Astrocyte (in vitro differentiated cells and primary cell): Measurements from ENCODE around the gene ELMO3. TPM values are rescaled to one million over a fixed set of nuclear protein-coding genes. Genes with fewer than 3 reads are reported as not detected.

Experiments used
- DNase-seq: peaks from one replicate; pipeline ENCODE4 v3.0.0-alpha.2; 2010; ENCODE audit warnings: low read depth
- FAIRE-seq: peaks from 2 replicates; lab custom pipeline; 2011; peaks lifted over from hg19 to GRCh38; lab: Jason Lieb, UNC
- H2AFZ ChIP-seq: 2 replicates; pipeline ENCODE4 v1.6.0; 2012; ENCODE audit warnings: low read depth, low read length, inconsistent platforms
- H3K27ac ChIP-seq: 2 replicates; pipeline ENCODE4 v1.5.1; 2011; ENCODE audit warnings: low read depth, low read length, inconsistent platforms
- H3K27me3 ChIP-seq: 2 replicates; pipeline ENCODE4 v1.6.0; 2011; ENCODE audit warnings: low read length, inconsistent platforms; ENCODE audit not compliant: insufficient read depth
- H3K36me3 ChIP-seq: 2 replicates; pipeline ENCODE4 v1.5.1; 2011; ENCODE audit warnings: low read length, inconsistent platforms; ENCODE audit not compliant: insufficient read depth
- H3K4me1 ChIP-seq: 2 replicates; pipeline ENCODE4 v1.5.1; 2011; ENCODE audit warnings: low read length, inconsistent platforms; ENCODE audit not compliant: insufficient read depth
- H3K4me2 ChIP-seq: 2 replicates; pipeline ENCODE4 v1.6.0; 2012; ENCODE audit warnings: low read length, inconsistent platforms
- H3K4me3 ChIP-seq: 2 replicates; pipeline ENCODE4 v1.5.1; 2011; ENCODE audit warnings: low read depth, mild to moderate bottlenecking, low read length, inconsistent platforms; ENCODE audit not compliant: insufficient read depth
- H3K79me2 ChIP-seq: 2 replicates; pipeline ENCODE4 v1.6.0; 2012; ENCODE audit warnings: mild to moderate bottlenecking, low read length, inconsistent platforms; ENCODE audit not compliant: insufficient read depth
- H3K9ac ChIP-seq: 2 replicates; pipeline ENCODE4 v1.6.0; 2012; ENCODE audit warnings: mild to moderate bottlenecking, low read length, inconsistent platforms
- H3K9me3 ChIP-seq: 2 replicates; pipeline ENCODE4 v1.5.1; 2012; ENCODE audit warnings: low read depth, mild to moderate bottlenecking, low read length, inconsistent platforms; ENCODE audit not compliant: insufficient read depth
- H4K20me1 ChIP-seq: 2 replicates; pipeline ENCODE4 v1.6.0; 2012; ENCODE audit warnings: low read length, inconsistent platforms; ENCODE audit not compliant: insufficient read depth
- H3K27ac Mint-ChIP-seq: one replicate; pipeline ENCODE4 v1.8.0; 2021; ENCODE audit warnings: mild to moderate bottlenecking, mixed read lengths; ENCODE audit not compliant: unreplicated experiment
- H3K27me3 Mint-ChIP-seq: one replicate; pipeline ENCODE4 v1.8.0; 2021; ENCODE audit warnings: low read depth, mixed read lengths; ENCODE audit not compliant: unreplicated experiment
- H3K36me3 Mint-ChIP-seq: one replicate; pipeline ENCODE4 v1.8.0; 2021; ENCODE audit warnings: low read depth, mixed read lengths; ENCODE audit not compliant: unreplicated experiment
- H3K4me1 Mint-ChIP-seq: one replicate; pipeline ENCODE4 v1.8.0; 2021; ENCODE audit warnings: low read depth, mixed read lengths; ENCODE audit not compliant: unreplicated experiment
- H3K4me3 Mint-ChIP-seq: one replicate; pipeline ENCODE4 v1.8.0; 2021; ENCODE audit warnings: mild to moderate bottlenecking, moderate library complexity, mixed read lengths; ENCODE audit not compliant: unreplicated experiment
- H3K9me3 Mint-ChIP-seq: one replicate; pipeline ENCODE4 v1.8.0; 2021; ENCODE audit warnings: mild to moderate bottlenecking, mixed read lengths; ENCODE audit not compliant: unreplicated experiment
- EZH2 ChIP-seq: IDR thresholded peaks from 2 replicates; pipeline ENCODE4 v1.6.1; 2012; ENCODE audit warnings: mild to moderate bottlenecking, low read length, inconsistent platforms; ENCODE audit not compliant: insufficient read depth
- total RNA-seq: library from RNA; stranded (reverse); gene quantifications from 2 replicates; pipeline ENCODE4 v1.2.1, GENCODE V29; 2021
- TF ChIP-seq, protein P1 (sequence below): IDR thresholded peaks from 2 replicates; pipeline ENCODE4 v1.5.1; 2011; ENCODE audit warnings: low read depth, mild to moderate bottlenecking, inconsistent platforms, low read length, moderate library complexity; ENCODE audit not compliant: insufficient read depth

ELMO3 gene
- total RNA-seq, 1 donor from 2014 or later, result 1.4 TPM

DNA sequence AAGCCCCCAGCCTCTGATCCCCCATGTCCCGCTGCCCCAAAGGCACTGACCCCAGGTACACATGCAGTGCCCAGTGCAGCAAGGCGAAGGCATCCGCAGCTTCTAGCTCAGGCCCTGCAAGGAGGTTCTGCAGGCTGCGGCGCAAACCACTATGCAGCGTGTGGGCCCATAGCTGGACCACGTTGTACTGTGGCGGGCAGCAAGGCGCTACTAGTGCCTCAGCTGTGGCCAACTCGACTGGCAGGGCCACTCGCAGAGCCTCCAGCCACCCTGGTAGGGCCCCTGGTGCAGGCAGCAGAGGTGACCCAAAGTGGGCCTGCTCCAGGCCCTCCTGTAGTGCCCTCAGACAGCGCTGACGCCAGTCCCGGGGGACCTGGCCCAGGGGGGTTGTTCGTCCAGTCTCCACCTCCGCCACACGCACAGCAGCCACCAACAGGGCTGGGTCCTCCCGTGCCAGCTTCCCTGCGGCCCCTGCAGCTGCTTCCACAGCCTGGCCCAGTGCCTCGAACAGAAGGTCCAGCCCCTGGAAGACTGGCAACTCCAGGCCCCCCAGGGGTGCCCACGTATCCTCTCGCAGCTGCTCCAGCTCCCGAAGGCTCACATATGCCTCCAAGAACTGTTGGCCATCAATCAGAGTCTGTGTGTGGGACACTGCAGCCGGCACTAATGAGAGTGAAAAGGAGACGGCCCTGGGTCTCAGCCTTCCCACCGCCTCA lies 11.6 kb upstream of the ELMO3 start:
- DNase-seq (no peak), FAIRE-seq (no peak)
- Histone ChIP-seq H3K36me3 (no peaks in the 10 kb centered on the region), H3K9me3 (no peaks in the 10 kb centered on the region), H3K27ac (no peak overlapping the region), H3K9ac (no peak overlapping the region), H3K79me2 (peaks cover 14% of the 10 kb centered on the region), H3K27me3 (no peaks in the 10 kb centered on the region), H4K20me1 (peaks cover 22% of the 10 kb centered on the region), H3K4me3 (no peak overlapping the region), H3K4me1 (peaks cover 21% of the 10 kb centered on the region), H2AFZ (no peak overlapping the region), H3K4me2 (no peak overlapping the region)
- Mint-ChIP-seq H3K27me3 (no peaks in the 10 kb centered on the region), H3K36me3 (no peaks in the 10 kb centered on the region), H3K9me3 (no peaks in the 10 kb centered on the region), H3K4me1 (peaks cover 15% of the 10 kb centered on the region), H3K4me3 (no peak overlapping the region), H3K27ac (no peak overlapping the region)
- TF ChIP-seq, protein P1, sequence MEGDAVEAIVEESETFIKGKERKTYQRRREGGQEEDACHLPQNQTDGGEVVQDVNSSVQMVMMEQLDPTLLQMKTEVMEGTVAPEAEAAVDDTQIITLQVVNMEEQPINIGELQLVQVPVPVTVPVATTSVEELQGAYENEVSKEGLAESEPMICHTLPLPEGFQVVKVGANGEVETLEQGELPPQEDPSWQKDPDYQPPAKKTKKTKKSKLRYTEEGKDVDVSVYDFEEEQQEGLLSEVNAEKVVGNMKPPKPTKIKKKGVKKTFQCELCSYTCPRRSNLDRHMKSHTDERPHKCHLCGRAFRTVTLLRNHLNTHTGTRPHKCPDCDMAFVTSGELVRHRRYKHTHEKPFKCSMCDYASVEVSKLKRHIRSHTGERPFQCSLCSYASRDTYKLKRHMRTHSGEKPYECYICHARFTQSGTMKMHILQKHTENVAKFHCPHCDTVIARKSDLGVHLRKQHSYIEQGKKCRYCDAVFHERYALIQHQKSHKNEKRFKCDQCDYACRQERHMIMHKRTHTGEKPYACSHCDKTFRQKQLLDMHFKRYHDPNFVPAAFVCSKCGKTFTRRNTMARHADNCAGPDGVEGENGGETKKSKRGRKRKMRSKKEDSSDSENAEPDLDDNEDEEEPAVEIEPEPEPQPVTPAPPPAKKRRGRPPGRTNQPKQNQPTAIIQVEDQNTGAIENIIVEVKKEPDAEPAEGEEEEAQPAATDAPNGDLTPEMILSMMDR, result no peak
- TF ChIP-seq EZH2, result no peak

DNA sequence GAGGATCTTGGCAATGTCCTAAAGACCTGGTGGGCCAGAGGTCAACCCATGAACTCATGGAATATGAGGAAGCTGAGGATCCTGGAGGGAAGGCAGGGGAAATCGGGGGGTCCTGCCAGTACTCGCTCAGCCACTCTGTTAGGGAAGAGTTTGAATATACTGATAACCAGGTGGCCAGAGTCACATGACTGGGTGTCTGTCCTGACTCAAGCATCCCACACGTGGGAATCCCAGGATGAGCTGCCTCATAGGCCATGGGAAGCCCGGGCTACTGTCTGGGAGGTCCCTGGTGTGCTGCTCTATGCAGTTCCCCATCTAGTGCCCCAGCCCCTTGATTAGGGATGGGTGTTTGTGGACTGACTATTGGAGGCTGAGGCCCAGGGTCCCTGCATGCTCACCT lies 10.6 kb upstream of the ELMO3 start:
- H3K27ac Mint-ChIP-seq, result no peak overlapping the region

More for the DNA sequence above, 10.6 kb upstream of the ELMO3 start:
- Histone ChIP-seq H3K4me2 (no peak overlapping the region), H3K4me1 (peaks cover 18% of the 10 kb centered on the region), H3K9me3 (no peaks in the 10 kb centered on the region), H3K9ac (no peak overlapping the region), H3K79me2 (peaks cover 14% of the 10 kb centered on the region), H4K20me1 (peaks cover 30% of the 10 kb centered on the region), H3K4me3 (no peak overlapping the region), H2AFZ (no peak overlapping the region), H3K27me3 (no peaks in the 10 kb centered on the region), H3K27ac (no peak overlapping the region), H3K36me3 (no peaks in the 10 kb centered on the region)
- no peaks in the 10 kb centered on the region for H3K27me3 Mint-ChIP-seq
- FAIRE-seq (no peak), DNase-seq (no peak)
- H3K4me3 Mint-ChIP-seq, result peak overlapping the region; percentile 71
- no peaks in the 10 kb centered on the region for H3K9me3 Mint-ChIP-seq
- H3K4me1 Mint-ChIP-seq, result peaks cover 22% of the 10 kb centered on the region
- TF ChIP-seq, protein P1, result no peak
- TF ChIP-seq EZH2, result no peak
- H3K36me3 Mint-ChIP-seq, result no peaks in the 10 kb centered on the region
